Trophoblast cell (in vitro differentiated cells and primary cell): Measurements from ENCODE around the gene SPAG16.

ENCODE experiments used
- DNase-seq, 2 donors: peaks; one replicate each; pipeline ENCODE4 v3.0.0-alpha.2; 2016
- H2AFZ ChIP-seq: 2 replicates; pipeline ENCODE4 v1.6.1; 2013; ENCODE audit warnings: low read length, moderate library complexity, mild to moderate bottlenecking; ENCODE audit not compliant: insufficient read depth, poor library complexity
- H2AK5ac ChIP-seq: 2 replicates; pipeline ENCODE4 v1.6.1; 2013; ENCODE audit warnings: mild to moderate bottlenecking, low read length
- H2BK120ac ChIP-seq: 2 replicates; pipeline ENCODE4 v1.6.1; 2013; ENCODE audit warnings: low read length, mild to moderate bottlenecking, moderate library complexity; ENCODE audit not compliant: insufficient read depth, poor library complexity
- H2BK12ac ChIP-seq: 2 replicates; pipeline ENCODE4 v1.6.1; 2013; ENCODE audit warnings: mild to moderate bottlenecking, low read length, moderate library complexity
- H2BK5ac ChIP-seq: 2 replicates; pipeline ENCODE4 v1.6.1; 2013; ENCODE audit warnings: low read length, low read depth, moderate library complexity, mild to moderate bottlenecking; ENCODE audit not compliant: poor library complexity
- H3K14ac ChIP-seq: 2 replicates; pipeline ENCODE4 v1.6.1; 2013; ENCODE audit warnings: mild to moderate bottlenecking, low read length
- H3K18ac ChIP-seq: 2 replicates; pipeline ENCODE4 v1.6.1; 2013; ENCODE audit warnings: mild to moderate bottlenecking, low read length
- H3K23ac ChIP-seq: 2 replicates; pipeline ENCODE4 v1.6.1; 2013; ENCODE audit warnings: low read length
- H3K27ac ChIP-seq: 2 replicates; pipeline ENCODE4 v1.5.1; 2013; ENCODE audit warnings: low read depth, mild to moderate bottlenecking, inconsistent platforms, low read length, moderate library complexity
- H3K27me3 ChIP-seq: 2 replicates; pipeline ENCODE4 v1.6.1; 2013; ENCODE audit warnings: inconsistent platforms, mild to moderate bottlenecking, low read length, moderate library complexity; ENCODE audit not compliant: insufficient read depth
- H3K36me3 ChIP-seq, 2 experiments: 1 replicate in 1 of 2; 2 replicates in 1 of 2; pipeline ENCODE4 v1.6.1; 2013; ENCODE audit warnings: low read length in 2 of 2, mild to moderate bottlenecking in 2 of 2, moderate library complexity in 1 of 2; ENCODE audit not compliant: insufficient read depth in 2 of 2, control insufficient read depth in 1 of 2
- H3K4ac ChIP-seq: 2 replicates; pipeline ENCODE4 v1.6.1; 2013; ENCODE audit warnings: low read depth, mild to moderate bottlenecking, low read length, moderate library complexity
- H3K4me1 ChIP-seq, 2 experiments: 1 replicate in 1 of 2; 2 replicates in 1 of 2; pipeline ENCODE4 v1.6.1; 2013; ENCODE audit warnings: low read length in 2 of 2, mild to moderate bottlenecking in 2 of 2, moderate library complexity in 1 of 2; ENCODE audit not compliant: insufficient read depth in 2 of 2, control insufficient read depth in 1 of 2
- H3K4me2 ChIP-seq: 2 replicates; pipeline ENCODE4 v1.6.1; 2013; ENCODE audit warnings: inconsistent platforms, mild to moderate bottlenecking, low read length, moderate library complexity
- H3K4me3 ChIP-seq: 2 replicates; pipeline ENCODE4 v1.5.1; 2013; ENCODE audit warnings: mild to moderate bottlenecking, low read depth, low read length, inconsistent platforms
- H3K79me1 ChIP-seq: one replicate; pipeline ENCODE4 v1.6.1; 2013; ENCODE audit warnings: low read length
- H3K79me2 ChIP-seq: 2 replicates; pipeline ENCODE4 v1.6.1; 2013; ENCODE audit warnings: low read length, mild to moderate bottlenecking; ENCODE audit not compliant: control insufficient read depth, insufficient read depth, poor library complexity
- H3K9ac ChIP-seq: 2 replicates; pipeline ENCODE4 v1.6.1; 2013; ENCODE audit warnings: mild to moderate bottlenecking, low read length
- H3K9me3 ChIP-seq: 2 replicates; pipeline ENCODE4 v1.6.1; 2013; ENCODE audit warnings: low read depth, mild to moderate bottlenecking, control low read depth, inconsistent platforms, low read length; ENCODE audit not compliant: insufficient read depth
- H4K12ac ChIP-seq: 2 replicates; pipeline ENCODE4 v1.6.1; 2013; ENCODE audit warnings: low read depth, mild to moderate bottlenecking, low read length, moderate library complexity
- H4K8ac ChIP-seq: 2 replicates; pipeline ENCODE4 v1.6.1; 2013; ENCODE audit warnings: low read depth, mild to moderate bottlenecking, low read length, moderate library complexity
- H4K91ac ChIP-seq: one replicate; pipeline ENCODE4 v1.6.1; 2013; ENCODE audit warnings: low read depth, mild to moderate bottlenecking, low read length, moderate library complexity
- WGBS: extraction: QIAGEN DNeasy Blood & Tissue Kit; methylation state at CpG from one replicate; pipeline ENCODE4 v1.1.7; 2013; ENCODE audit warnings: missing lambda C conversion rate; ENCODE audit not compliant: insufficient read length, insufficient coverage; ENCODE audit errors: extremely low coverage; 5-methylcytosine and 5-hydroxymethylcytosine counted together

SPAG16 gene

GRCh38 chr2:214107726-214108125, 823.5 kb downstream of the SPAG16 start:
- Histone ChIP-seq H3K27ac (no peak overlapping the region), H3K79me1 (peaks cover 5% of the 10 kb centered on the region), H3K18ac (no peak overlapping the region), H4K12ac (no peak overlapping the region), H4K8ac (no peak overlapping the region), H2AFZ (no peak overlapping the region), H2AK5ac (no peak overlapping the region), H3K27me3 (no peaks in the 10 kb centered on the region), H2BK12ac (no peak overlapping the region), H3K4me1 (peaks cover 6 to 9% of the 10 kb centered on the region in 2 experiments), H3K79me2 (no peaks in the 10 kb centered on the region), H4K91ac (no peak overlapping the region), H3K14ac (no peak overlapping the region), H3K4me3 (no peak overlapping the region), H2BK5ac (no peak overlapping the region), H3K4ac (no peak overlapping the region), H3K4me2 (no peak overlapping the region), H3K23ac (no peak overlapping the region), H3K9ac (no peak overlapping the region), H2BK120ac (no peak overlapping the region), H3K36me3 (peaks cover 0 to 2% of the 10 kb centered on the region in 2 experiments), H3K9me3 (no peaks in the 10 kb centered on the region)
- DNase-seq = no peak
- WGBS = no CpG with 5 or more reads among the region's 1 CpG

DNA sequence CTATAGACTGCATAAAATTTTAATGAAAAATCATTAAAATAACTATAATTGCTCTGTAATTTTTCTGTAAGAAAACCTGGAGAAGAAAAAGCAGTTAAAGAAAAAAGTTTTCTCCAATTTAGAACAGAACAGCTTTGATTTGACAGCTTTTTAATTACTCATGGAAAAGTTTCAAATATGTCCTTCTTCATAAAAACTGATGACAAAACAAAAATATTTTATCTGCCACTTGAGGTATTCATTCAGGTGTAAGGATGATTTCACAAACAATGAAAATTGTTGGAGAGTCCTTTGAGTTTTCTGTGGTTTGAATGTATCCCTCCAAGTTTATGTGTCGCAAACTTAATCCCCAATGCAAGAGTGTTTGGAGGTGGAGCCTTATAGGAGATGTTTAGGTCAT, 824.3 kb downstream of the SPAG16 start:
- peaks cover 0 to 3% of the 10 kb centered on the region in 2 experiments for H3K4me1 ChIP-seq
- H2BK5ac ChIP-seq = no peak overlapping the region

GRCh38 chr2:214117054-214117453, 832.8 kb downstream of the SPAG16 start:
- H4K8ac ChIP-seq = no peak overlapping the region
- no peak overlapping the region for H3K9ac ChIP-seq
- H3K36me3 ChIP-seq = peaks cover 0 to 5% of the 10 kb centered on the region in 2 experiments
- no peak overlapping the region for H4K12ac ChIP-seq
- no peak overlapping the region for H3K4me2 ChIP-seq
- no peaks in the 10 kb centered on the region for H3K79me1 ChIP-seq
- no peaks in the 10 kb centered on the region for H3K79me2 ChIP-seq
- H3K27me3 ChIP-seq = no peaks in the 10 kb centered on the region
- H2BK12ac ChIP-seq = no peak overlapping the region
- no peak overlapping the region for H3K14ac ChIP-seq
- H2BK5ac ChIP-seq = no peak overlapping the region
- H2AK5ac ChIP-seq = no peak overlapping the region
- no peak overlapping the region for H2BK120ac ChIP-seq
- no peak overlapping the region for H3K23ac ChIP-seq
- no peaks in the 10 kb centered on the region for H3K9me3 ChIP-seq
- H3K4me3 ChIP-seq = no peak overlapping the region
- no peak overlapping the region for H3K27ac ChIP-seq
- no peaks in the 10 kb centered on the region for H3K4me1 ChIP-seq
- H3K4ac ChIP-seq = no peak overlapping the region
- H3K18ac ChIP-seq = no peak overlapping the region
- H2AFZ ChIP-seq = no peak overlapping the region
- no peak for DNase-seq
- no peak overlapping the region for H4K91ac ChIP-seq

More for the DNA sequence above, 824.3 kb downstream of the SPAG16 start:
- Histone ChIP-seq H2AK5ac (no peak overlapping the region), H3K36me3 (peaks cover 0 to 2% of the 10 kb centered on the region in 2 experiments), H3K4me3 (no peak overlapping the region), H2BK12ac (peak overlapping the region; percentile 30), H2BK120ac (no peak overlapping the region), H4K12ac (no peak overlapping the region), H3K18ac (no peak overlapping the region), H2AFZ (no peak overlapping the region), H3K27ac (no peak overlapping the region), H3K9me3 (no peaks in the 10 kb centered on the region), H4K8ac (no peak overlapping the region), H3K4me2 (no peak overlapping the region), H4K91ac (no peak overlapping the region), H3K27me3 (no peaks in the 10 kb centered on the region), H3K79me1 (peaks cover 2% of the 10 kb centered on the region), H3K79me2 (no peaks in the 10 kb centered on the region), H3K14ac (no peak overlapping the region), H3K23ac (no peak overlapping the region), H3K9ac (no peak overlapping the region), H3K4ac (no peak overlapping the region)
- WGBS = no CpG with 5 or more reads among the region's 1 CpG
- no peak for DNase-seq

GRCh38 chr2:214126135-214126534, 841.9 kb downstream of the SPAG16 start:
- DNase-seq = no peak
- Histone ChIP-seq H3K4me3 (no peak overlapping the region), H3K27me3 (no peaks in the 10 kb centered on the region), H3K79me2 (no peaks in the 10 kb centered on the region), H3K79me1 (peaks cover 2% of the 10 kb centered on the region), H3K23ac (no peak overlapping the region), H4K91ac (no peak overlapping the region), H3K4ac (no peak overlapping the region), H3K27ac (peak overlapping the region; percentile 33), H2BK12ac (no peak overlapping the region), H3K18ac (no peak overlapping the region), H2BK120ac (no peak overlapping the region), H4K12ac (no peak overlapping the region), H2AK5ac (no peak overlapping the region), H3K14ac (no peak overlapping the region), H4K8ac (no peak overlapping the region), H2BK5ac (peak overlapping the region; percentile 40), H3K4me1 (peaks cover 0 to 7% of the 10 kb centered on the region in 2 experiments), H2AFZ (no peak overlapping the region), H3K9ac (no peak overlapping the region), H3K36me3 (no peaks in the 10 kb centered on the region), H3K4me2 (no peak overlapping the region), H3K9me3 (no peaks in the 10 kb centered on the region)
- WGBS = no CpG with 5 or more reads among the region's 6 CpGs
